ENCODE measurements around the gene FAM118B.
"Not testable (repeated sequence)": the region's sequence is repeated elsewhere in the genome, so short reads cannot be mapped to it uniquely, and the experiment has no call there.

Gene FAM118B

GRCh38 chr11:126277322-126277721 is 65.7 kb downstream of the FAM118B start:
- no peak for DNase-seq (ENCODE audit: low read depth in 2 of 2)

GRCh38 chr11:126277780-126278179 is 66.2 kb downstream of the FAM118B start:
- no peak for DNase-seq (ENCODE audit: low read depth in 2 of 2)

- DNase-seq (ENCODE audit: low read depth in 2 of 2): no peak
Measured at GRCh38 chr11:126279191-126279590, 67.6 kb downstream of the FAM118B start.

- DNase-seq (ENCODE audit: low read depth in 2 of 2): no peak
Measured at GRCh38 chr11:126280595-126280994, 69.0 kb downstream of the FAM118B start.

- DNase-seq (ENCODE audit: low read depth in 2 of 2): no peak
Measured at GRCh38 chr11:126281245-126281644, 69.7 kb downstream of the FAM118B start.

GRCh38 chr11:126281666-126282175 is 70.1 kb downstream of the FAM118B start:
- DNase-seq (ENCODE audit: low read depth in 2 of 2): no peak

GRCh38 chr11:126282361-126282735 is 70.8 kb downstream of the FAM118B start:
- no peak for DNase-seq (ENCODE audit: low read depth in 2 of 2)

- DNase-seq (ENCODE audit: low read depth in 2 of 2): peak; percentile 20 to 26
Measured at GRCh38 chr11:126282736-126283591, 71.4 kb downstream of the FAM118B start, which contains the start of gene TIRAP. TIRAP (plus strand) TSS chr11:126283093; CDS start chr11:126290895, 7,802 bp downstream.

GRCh38 chr11:126284829-126285228 is 73.2 kb downstream of the FAM118B start:
- peak; percentile 65 to 71 for DNase-seq (ENCODE audit: low read depth in 2 of 2)

GRCh38 chr11:126288237-126288636 is 76.7 kb downstream of the FAM118B start:
- DNase-seq (ENCODE audit: low read depth in 2 of 2): no peak

- no peak for DNase-seq (ENCODE audit: low read depth in 2 of 2)
Measured at GRCh38 chr11:126290887-126291286, 79.3 kb downstream of the FAM118B start.

- DNase-seq (ENCODE audit: low read depth in 2 of 2): no peak
Measured at GRCh38 chr11:126293726-126294125, 82.1 kb downstream of the FAM118B start.

- DNase-seq (ENCODE audit: low read depth in 2 of 2): no peak
Measured at GRCh38 chr11:126297004-126297403, 85.4 kb downstream of the FAM118B start.

GRCh38 chr11:126303623-126304456 is 92.3 kb downstream of the FAM118B start, which contains the start of gene DCPS:
DCPS (plus strand) TSS chr11:126304060; CDS start chr11:126304081, 21 bp downstream.
- peak; percentile 69 to 70 for DNase-seq (ENCODE audit: low read depth in 2 of 2)

GRCh38 chr11:126304457-126305075 is 93.0 kb downstream of the FAM118B start:
- DNase-seq (ENCODE audit: low read depth in 2 of 2): no peak

GRCh38 chr11:126305699-126306098 is 94.1 kb downstream of the FAM118B start:
- DNase-seq (ENCODE audit: low read depth in 2 of 2): no peak

- DNase-seq (ENCODE audit: low read depth in 2 of 2): no peak
Measured at GRCh38 chr11:126307706-126308105, 96.1 kb downstream of the FAM118B start.

- no peak for DNase-seq (ENCODE audit: low read depth in 2 of 2)
Measured at GRCh38 chr11:126308271-126308671, 96.7 kb downstream of the FAM118B start.

GRCh38 chr11:126308771-126309170 is 97.2 kb downstream of the FAM118B start:
- not testable (repeated sequence) for DNase-seq (ENCODE audit: low read depth in 2 of 2)

GRCh38 chr11:126310200-126310991 is 98.8 kb downstream of the FAM118B start:
- DNase-seq (ENCODE audit: low read depth in 2 of 2): peak in 1 of 2 donors; percentile 34

- DNase-seq (ENCODE audit: low read depth in 2 of 2): no peak
Measured at GRCh38 chr11:126310992-126311310, 99.4 kb downstream of the FAM118B start.

Measured in stimulated activated CD8-positive, alpha-beta memory T cell treated with anti-CD3 and anti-CD28 coated beads, Interleukin-2, amount 100 ng/mL, for 1 hour (primary cell).